NCI-H2029 (cell line): ENCODE measurements around the gene SMCHD1.
"Not testable (repeated sequence)": the region's sequence is repeated elsewhere in the genome, so short reads cannot be mapped to it uniquely, and the experiment has no call there.

Source experiments
- DNase-seq: peaks from one replicate; lab custom pipeline; 2025; lab: John Stamatoyannopoulos, UW

Gene SMCHD1

DNA sequence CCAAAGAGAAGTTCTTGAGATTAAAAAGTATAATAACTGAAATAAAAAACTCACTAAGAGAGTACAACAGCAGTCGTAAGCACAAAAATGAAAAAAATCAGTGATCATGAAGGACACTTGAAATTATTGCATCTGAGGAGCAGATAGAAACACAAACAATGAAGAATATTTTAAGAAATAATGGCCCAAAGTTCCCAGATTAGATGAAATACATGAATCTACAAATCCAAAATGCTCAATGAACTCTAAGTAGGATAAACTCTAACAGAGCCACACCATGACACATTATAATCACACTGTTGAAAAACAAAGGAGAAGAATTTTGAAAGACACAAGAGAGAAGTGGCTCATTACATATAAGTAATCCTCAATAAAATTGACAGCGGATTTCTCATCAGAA, 159.4 kb downstream of the SMCHD1 start:
- DNase-seq, result no peak

DNA sequence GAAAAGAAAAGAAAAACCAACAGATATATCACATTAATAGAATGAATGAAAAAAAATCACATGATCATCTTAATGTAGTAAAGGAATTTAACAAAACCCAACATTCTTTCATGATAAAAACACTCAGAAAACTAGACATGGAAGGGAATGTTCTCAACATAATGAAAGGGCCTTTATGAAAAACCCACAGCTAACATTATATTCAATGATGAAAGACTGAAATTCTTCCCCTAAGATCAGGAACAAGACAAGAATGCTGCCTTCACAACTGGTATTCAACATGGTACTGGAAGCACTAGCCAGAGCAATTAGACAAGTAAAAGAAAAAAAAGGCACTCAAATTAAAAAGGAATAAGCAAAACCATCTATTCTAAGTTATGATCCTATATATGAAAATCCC, 162.8 kb downstream of the SMCHD1 start:
- DNase-seq, result no peak

DNA sequence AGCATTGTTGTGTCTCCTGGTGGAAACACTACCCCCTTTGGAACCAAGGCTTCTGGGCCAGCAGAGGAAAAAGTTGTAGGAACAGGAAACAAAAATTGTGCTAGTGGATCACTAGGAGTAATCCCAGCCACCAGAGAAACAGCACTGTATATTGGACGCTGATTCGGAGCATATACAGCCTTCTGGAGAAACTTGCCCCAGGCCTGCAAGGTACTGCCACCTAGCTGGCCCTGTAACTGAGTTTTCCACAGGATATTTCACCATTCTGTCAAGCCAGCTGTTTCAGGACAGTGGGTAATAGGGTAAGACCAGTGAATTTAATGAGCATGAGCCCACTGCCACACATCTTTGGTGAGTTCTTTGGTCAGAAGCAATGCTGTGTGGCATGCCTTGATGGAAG, 166.2 kb downstream of the SMCHD1 start:
- DNase-seq, result no peak

DNA sequence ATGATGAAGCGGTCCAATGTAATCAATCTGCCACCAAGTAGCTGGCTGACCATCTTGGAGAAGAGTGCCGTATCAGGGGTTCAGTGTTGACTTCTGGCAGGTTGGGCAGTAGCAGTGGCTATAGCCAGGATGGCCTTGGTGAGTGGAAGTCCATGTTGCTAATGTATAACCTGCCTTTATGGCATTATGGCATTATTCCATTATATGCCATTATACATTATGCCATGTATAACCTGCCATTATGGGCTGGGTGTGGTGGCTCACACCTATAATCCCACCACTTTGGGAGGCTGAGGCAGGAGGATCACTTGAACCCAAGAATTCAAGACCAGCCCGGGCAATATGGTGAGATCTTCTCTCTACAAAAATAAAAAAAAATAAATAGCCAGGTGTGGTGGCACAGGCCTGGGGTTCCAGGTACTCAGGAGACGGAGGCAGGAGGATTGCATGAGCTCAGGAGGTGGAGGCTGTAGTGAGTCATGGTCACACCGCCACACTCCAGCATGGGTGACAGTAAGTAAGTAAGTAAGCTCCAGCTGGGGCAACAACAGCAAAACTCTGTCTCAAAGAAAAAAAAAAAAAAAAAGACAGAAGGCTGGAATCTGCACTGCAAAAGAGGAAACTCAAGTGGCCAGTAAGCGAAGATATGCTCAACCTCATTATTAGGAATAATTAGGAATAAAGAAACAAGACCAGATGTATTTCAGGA, 166.8 kb downstream of the SMCHD1 start:
- no peak for DNase-seq

DNA sequence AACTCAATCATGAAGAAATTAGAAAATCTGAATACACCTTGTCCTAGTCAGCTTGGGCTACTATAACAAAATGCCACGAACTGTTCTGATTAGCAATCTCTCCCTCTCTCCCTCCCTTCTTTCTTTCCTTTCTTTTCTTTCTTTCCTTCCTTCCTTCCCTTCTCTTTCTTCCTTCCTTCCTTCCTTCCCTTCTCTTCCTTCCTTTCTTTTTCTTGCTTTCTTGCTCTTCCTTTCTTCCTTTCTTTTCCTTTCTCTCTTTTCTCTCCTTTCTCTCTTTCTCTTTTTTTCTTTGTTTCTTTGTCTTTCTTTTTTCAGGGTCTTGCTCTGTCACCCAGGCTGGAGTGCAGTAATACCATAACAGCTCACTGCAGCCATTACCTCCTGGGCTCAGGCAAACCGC, 167.7 kb downstream of the SMCHD1 start:
- no peak for DNase-seq

DNA sequence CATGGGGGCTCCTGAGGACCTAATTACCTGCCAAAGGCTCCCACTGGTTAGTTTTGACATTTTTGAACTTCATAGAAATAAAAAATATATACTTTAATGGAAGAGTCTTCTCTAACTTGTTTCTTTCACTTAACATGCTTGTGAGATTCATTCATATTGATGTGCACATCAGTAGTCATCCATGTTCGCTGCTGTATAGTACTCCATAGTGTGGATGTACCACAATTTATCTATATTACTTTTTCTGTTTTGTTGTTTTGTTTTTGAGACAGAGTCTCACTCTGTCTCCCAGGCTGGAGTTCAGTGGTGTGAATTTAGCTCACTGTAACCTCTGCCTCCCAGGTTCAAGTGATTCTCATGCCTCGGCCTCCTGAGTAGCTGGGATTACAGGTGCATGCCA, 168.4 kb downstream of the SMCHD1 start:
- no peak for DNase-seq

DNA sequence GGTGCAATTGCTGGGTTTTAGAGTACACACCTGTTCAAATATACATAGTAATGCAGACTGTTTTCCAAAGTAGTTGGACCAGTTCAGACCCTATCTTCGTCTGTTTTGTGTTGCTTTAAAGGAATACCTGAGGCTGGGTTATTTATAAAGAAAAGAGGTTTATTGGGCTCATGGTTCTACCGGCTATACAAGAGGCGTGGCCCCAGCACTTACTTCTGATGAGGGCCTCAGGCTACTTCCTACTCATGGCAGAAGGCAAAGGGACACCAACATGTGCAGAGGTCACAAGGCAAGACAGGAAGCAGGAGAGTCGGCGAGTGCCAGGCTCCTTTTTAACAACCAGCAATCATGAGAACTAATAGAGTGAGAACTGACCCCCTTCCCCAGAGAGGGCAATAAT, 169.3 kb downstream of the SMCHD1 start:
- DNase-seq, result no peak

DNA sequence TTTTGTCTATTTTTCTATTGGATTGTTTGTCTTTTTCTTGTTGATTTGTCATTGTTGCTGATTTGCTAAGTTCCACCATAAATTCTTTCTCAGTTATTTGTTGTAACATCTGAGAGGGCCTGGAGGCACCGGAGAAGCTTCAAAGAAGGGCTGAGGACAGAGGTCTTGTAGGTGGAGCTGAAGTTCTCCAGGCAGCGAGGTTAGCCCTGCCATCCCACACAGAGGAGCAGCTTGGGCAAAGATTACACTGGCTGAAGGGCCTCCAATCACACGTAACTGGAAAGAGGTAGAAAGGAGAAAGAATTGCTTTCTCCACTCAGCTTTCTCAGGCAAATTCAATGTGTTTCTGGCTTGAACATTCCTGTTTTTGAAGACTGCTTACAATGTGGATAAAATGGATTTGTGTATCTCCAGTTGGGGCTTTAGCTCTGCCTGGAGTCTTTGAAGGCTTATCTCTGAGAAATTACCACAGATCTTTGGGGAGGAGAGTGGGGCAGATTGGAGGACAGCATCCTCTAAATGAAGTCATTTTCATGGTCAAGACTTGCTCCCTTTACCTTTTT, 170.2 kb downstream of the SMCHD1 start:
- no peak for DNase-seq

DNA sequence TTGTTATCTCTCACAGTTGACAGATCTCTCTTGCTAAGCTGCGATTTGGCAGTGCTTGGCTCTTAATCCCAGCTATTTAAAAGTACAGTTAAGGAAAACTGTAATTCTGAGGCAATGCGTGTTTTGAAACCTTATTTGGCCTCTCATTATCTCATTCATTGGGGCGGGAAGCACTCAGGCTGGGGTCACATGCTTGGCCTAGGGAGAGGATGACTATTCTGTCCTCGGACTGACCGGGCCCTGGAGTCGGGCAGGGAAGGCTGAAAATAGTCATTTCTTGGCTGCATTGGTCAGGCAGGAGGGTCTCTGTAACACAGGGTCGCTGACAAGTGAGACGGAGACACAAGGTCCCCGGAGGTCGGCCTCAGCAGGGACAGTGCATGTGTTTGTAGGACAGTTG, 171.1 kb downstream of the SMCHD1 start:
- no peak for DNase-seq

DNA sequence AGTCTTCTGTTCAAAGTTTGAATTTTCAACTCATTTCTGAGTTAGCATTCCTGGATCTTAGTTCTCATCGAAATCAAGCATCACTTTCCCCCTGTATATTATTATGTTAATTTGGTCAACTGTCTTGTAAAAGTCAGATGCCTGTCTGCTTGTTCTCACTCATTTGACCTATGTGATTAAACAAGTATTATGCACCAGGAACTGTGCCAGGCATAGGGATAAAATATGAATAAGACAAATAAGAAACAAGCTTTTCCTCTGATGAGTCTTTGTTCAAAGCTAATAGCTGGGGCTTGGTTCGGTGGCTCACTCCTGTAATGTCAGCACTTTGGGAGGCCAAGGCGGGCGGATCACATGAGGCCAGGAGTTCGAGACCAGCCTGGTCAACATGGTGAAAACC, 171.5 kb downstream of the SMCHD1 start:
- no peak for DNase-seq

DNA sequence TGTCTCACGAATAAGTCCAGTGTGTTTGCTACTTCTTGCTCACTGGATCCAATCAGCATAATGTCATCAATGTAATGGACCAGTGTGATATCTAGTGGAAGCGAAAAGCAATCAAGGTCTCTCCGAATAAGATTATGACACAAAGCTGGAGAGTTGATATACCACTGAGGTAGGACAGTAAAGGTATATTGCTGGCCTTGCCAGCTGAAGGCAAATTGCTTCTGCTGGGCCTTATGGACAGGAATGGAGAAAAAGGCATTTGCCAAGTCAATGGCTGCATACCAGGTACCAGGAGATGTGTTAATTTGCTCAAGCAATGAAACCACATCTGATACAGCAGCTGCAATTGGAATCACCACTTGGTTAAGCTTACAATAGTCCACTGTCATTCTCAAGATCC, 180.6 kb downstream of the SMCHD1 start:
- DNase-seq, result not testable (repeated sequence)

DNA sequence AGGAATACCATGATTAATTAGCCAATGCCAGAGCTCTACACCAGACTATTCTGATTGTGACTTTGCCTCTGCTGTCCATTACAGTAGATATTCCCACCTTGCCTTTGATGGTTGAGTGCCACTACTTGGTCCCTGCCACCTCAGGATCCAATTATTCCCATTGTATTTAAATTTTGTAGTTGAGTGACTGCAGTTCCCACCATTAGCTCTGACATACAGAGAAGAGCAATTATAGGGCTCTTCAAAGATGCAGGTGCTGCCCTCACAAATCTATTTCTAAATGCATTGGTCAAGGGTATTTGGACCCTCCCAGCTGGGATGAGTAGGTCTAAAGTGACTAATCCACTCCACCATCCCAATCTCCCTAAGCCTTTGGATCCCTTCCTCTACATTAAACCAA, 181.8 kb downstream of the SMCHD1 start:
- DNase-seq, result not testable (repeated sequence)

DNA sequence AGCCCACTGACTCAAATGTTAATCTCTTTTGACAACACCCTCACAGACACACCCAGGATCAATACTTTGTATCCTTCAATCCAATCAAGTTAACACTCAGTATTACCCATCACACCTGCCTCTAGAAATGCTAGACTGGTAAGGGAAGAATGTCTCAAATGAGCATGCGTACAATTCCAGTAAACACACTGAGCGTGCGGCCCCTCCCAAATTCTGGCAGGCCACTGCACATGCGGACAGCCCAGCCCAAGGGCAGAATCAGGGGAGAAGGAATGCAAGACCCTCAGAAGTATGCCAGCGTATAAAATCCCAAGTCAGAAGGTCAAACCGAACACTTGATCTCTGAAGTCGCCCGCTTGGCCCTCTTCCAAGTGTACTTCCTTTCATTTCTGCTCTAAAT, 183.7 kb downstream of the SMCHD1 start:
- no peak for DNase-seq

DNA sequence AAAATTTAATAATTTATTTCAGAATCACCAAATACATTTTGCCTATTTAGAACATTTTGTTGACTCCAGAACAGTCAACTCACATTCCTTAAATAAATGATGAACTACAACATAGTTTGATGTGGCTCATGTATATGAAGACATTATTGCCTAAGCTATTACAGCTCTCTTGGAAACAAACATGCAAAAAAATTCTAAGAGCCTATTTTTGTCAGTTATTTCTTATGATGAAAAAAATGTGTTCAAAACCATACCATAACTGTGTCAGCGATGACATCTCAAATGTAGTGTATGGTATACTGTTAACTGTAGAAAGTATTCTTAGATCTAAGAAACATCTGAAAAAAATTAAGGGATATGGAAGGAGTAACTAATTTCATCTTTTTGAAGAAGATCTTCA, 185.0 kb downstream of the SMCHD1 start:
- no peak for DNase-seq

DNA sequence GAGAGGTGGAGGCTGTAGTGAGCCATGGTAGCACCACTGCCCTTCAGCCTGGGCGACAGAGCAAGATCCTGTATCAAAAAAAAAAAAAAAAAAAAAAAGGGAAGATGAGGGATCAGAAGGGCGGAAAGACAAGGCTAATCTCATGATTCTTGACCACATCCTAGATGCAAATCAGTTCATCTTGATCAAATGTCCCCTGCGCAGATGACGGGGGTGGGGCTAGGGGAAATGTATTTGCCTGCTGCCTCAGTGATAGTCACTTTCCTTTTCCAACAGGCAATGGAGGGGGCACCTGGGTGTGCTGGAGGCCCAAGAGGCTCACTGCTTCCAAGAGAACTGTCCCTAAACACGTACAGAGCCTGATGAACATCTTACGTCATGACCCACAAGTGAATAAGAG, 187.6 kb downstream of the SMCHD1 start:
- no peak for DNase-seq

DNA sequence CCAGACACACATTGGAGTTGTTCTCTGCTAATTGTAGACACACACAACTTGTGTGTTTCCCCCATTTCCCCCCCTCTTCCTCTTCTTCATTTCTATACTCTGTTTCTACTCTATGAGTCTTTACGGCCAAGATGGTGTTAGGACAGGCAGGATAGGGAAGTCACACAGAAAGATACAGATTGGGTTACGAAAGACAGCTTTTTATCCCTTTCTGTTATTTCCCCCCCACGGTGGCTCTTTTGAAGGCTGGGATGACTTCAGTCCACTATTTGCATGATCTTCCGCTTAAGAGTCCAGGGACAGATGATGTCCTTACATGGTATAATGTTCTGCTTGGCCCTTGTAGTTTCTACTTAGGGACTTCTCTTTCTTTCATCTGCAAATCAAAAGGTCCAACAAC, 189.6 kb downstream of the SMCHD1 start:
- no peak for DNase-seq

DNA sequence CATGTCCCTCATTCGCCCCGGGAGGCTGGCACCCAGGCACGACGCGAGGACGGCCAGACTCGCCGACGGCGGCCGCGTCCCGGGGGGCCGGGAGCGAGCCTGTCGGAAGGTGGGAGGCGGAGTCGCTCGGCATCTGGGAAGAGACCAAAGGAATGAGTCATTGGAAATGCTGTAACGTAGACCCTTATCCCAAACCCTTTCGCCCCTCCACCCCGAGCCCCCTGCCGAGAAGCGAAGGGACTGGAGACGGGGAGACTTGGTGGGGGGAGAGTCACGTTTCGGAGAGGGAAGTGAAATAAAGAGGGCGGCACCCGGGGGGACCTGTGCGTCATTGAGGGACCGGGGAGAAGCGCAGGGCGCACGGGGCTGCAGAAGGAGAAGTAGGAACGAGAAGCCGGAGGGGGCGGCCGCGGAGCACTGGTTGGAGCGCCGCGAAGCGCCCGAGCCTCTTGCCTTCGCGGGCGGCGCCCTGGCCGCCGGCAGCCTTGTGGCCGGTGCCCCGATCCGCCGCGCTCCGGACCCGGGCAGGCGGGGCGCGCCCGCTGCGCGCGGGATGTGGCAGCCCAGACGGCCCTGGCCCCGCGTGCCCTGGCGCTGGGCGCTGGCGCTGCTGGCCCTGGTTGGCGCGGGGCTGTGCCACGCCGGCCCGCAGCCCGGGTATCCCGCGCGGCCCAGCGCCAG, 191.2 kb downstream of the SMCHD1 start, which contains the start of gene EMILIN2:
TSS of gene EMILIN2 (plus strand) at position 371 of the 681 bp plus-strand sequence. CDS start at position 554, 183 bp downstream.
- no peak for DNase-seq

DNA sequence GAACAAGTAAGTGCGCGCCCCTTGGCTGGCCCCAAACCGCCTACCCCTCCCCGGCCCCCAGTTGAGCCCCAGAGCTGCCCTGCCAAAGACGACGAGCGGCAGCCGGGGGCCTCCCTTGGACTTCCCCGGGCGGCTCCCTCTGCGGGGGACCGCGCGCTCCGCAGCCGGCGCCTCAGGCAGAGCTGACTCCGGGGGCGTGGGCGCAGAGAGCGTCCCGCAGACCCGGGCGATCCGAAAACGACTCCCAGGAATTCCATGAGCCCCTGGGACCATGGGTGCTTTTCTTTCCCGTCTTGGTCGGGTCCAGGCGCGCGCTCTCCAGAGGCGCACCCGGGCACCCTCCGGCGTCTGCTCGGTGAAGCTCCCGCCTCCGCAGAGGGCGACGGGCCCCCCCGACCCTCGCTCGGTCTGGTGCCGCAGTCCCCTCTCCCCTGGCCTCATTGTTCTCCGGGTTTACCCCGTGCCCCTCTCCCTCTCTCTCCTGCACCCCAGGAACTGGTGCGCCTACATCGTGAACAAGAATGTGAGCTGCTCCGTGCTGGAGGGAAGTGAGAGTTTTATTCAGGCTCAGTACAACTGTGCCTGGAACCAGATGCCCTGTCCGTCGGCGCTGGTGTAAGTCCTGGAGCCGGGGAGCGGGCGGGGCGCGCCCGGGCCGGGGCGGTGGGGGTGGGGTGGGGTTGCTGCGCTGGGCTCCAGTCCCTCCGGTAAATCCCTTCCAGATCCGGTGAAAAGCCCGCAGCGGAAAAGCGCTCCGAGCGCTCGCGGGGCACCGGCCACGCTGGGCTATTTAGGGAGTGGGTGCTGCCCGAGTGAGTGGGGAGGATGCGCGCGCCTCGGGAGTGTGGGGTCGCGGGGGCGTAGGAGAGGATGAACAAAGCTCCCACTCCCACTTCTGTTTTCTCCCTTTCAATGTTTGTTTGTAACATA, 192.1 kb downstream of the SMCHD1 start:
- DNase-seq, result no peak

DNA sequence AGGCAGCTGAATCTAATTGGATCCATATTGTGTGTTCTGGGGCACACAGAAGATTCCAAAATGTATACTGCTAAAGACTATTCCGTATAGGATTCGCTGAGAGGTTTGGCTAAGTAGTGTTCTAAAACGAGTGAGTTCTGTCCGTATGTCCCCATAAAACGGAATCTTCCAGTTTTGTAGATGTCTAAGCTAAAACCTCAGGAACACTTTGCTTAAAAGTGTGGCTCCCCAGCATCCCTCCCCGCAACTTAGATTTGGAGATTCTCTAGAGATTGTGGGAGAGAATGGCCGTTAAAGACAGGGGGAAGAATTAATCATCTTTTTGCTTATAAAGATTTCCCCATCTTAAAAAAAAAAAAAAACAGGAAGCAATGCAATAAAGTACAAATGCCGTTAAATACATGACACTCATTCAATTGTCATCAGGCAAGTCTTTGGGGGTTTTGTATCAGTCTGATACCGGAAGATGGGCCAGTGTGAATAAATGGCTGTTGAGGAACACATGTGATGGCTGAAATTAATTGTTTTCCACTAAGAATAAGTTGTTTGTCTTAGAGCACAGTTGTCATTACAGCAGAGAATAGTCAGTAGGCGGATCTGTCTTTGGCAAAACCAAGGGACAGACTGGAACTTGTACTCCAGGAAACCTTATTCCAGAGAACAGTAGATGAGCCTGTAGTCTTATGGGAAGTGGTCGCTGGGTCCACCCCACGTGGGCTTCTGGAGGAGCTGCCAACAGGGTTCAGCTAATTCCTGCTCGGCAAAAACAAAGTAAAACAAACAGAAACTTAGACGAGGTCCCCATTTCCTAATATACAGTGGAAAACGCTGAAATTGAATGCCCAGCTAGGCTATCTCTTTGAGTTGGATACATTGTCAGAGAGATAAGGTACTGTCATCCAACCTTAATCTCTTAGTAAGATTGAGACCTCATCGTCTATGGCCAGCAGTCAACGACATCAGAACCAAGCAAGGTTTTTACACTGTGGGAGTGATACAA, 193.0 kb downstream of the SMCHD1 start:
- no peak for DNase-seq

DNA sequence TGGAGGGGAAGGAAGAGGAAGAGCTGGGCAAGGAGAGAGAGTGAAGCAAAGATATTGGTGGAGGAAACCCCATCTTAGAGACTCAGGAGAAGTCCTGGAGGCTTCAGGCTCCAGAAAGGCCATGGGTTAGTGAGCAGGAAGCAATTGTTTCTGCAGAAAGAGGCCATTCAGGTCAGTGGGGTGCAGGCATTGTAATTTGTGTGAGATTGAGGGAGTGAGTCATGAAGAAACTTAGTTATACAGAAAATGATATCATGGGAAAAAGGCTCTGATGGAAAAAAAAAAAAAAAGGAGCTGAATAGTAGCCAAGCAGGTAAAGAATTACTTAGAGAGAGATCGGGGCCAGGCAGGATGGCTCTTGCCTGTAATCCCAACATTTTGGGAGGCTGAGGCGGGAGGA, 195.3 kb downstream of the SMCHD1 start:
- DNase-seq, result no peak

DNA sequence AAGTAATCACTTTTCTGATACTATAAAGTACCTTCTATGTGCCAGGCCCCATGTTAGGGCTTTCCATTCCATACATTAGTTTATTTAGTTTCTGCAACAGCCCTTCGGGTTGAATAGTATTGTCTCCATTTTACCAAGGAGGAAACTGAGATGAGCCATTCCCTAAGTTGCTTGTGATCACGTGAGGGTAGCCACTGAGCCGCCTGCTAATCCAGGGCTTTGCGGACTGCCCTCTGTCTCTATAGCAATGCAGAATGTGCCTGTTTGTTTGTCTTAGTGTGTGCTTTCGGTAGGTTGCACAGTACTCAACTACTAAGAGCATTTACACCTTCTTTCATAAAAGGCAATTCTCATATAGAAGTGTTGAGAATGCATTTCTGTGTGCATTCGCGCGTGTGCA, 196.2 kb downstream of the SMCHD1 start:
- DNase-seq, result no peak
